ENCODE measurements around the gene CMSS1. TPM values are rescaled to one million over a fixed set of nuclear protein-coding genes. Genes with fewer than 3 reads are reported as not detected.
A peak's percentile ranks its signal among the peaks of the same experiment; 100 is the strongest.

Gene CMSS1
- total RNA-seq, 1 donor from 2014 or later: 35.7 TPM

DNA sequence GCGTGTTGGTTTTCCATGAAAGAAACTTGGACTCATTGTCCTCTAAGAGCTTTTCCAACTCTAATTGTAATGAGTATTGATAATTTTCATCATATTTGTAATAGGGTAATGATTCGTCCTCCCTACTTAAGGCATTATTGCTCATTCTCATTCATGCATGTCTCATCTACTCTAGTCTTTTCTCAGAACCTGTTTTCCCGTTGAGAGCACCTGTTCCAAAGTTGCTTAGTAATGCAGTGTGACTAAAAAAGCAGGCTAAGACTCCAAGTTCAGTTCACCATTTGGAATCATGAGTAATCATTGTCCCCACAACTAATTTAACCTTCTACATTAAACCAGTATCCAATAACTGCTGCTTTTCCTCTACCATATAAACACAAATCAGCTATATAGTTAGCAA lies 212.7 kb downstream of the CMSS1 start:
- DNase-seq (ENCODE audit: low spot score, unreplicated experiment): no peak
- Mint-ChIP-seq H3K36me3 (ENCODE audit: insufficient read depth) (no peaks in the 10 kb centered on the region), H3K4me1 (ENCODE audit: low read depth) (peaks cover 27% of the 10 kb centered on the region), H3K9me3 (ENCODE audit: low read depth) (no peaks in the 10 kb centered on the region), H3K27me3 (no peaks in the 10 kb centered on the region), H3K27ac (no peak overlapping the region), H3K4me3 (ENCODE audit: low read depth) (no peak overlapping the region)
- TF ChIP-seq, protein P1, sequence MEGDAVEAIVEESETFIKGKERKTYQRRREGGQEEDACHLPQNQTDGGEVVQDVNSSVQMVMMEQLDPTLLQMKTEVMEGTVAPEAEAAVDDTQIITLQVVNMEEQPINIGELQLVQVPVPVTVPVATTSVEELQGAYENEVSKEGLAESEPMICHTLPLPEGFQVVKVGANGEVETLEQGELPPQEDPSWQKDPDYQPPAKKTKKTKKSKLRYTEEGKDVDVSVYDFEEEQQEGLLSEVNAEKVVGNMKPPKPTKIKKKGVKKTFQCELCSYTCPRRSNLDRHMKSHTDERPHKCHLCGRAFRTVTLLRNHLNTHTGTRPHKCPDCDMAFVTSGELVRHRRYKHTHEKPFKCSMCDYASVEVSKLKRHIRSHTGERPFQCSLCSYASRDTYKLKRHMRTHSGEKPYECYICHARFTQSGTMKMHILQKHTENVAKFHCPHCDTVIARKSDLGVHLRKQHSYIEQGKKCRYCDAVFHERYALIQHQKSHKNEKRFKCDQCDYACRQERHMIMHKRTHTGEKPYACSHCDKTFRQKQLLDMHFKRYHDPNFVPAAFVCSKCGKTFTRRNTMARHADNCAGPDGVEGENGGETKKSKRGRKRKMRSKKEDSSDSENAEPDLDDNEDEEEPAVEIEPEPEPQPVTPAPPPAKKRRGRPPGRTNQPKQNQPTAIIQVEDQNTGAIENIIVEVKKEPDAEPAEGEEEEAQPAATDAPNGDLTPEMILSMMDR (IDR thresholded peaks at IDR 0.05; ENCODE audit: unreplicated experiment): no peak

DNA sequence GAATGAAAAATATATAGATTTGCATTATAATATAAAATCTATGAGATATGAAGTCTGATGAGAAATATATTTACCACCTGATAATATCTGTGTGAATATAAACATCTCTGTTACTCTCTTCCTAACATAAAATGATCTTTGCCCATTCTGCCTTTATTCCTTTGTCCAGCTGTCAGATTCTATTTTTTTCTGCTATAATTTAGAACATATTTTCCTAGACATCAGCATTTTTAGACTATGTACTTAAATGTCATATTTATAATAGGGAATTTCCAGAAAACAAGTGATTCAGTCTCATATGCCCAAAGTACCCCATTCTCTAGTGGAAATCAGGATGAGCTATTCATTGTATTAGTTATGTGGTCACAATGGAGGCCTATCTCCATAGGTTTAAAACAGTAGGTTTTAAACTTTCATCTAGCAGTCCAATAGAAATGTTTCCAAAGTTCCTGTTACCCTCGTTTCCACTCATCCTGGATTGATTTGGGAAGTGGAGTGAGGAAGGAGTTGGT lies 213.3 kb downstream of the CMSS1 start:
- no peaks in the 10 kb centered on the region for H3K27me3 Mint-ChIP-seq
- TF ChIP-seq, protein P1 (IDR thresholded peaks at IDR 0.05; ENCODE audit: unreplicated experiment): no peak
- no peak overlapping the region for H3K27ac Mint-ChIP-seq
- no peaks in the 10 kb centered on the region for H3K36me3 Mint-ChIP-seq (ENCODE audit: insufficient read depth)
- H3K4me3 Mint-ChIP-seq (ENCODE audit: low read depth): no peak overlapping the region
- H3K4me1 Mint-ChIP-seq (ENCODE audit: low read depth): peaks cover 27% of the 10 kb centered on the region
- no peaks in the 10 kb centered on the region for H3K9me3 Mint-ChIP-seq (ENCODE audit: low read depth)
- DNase-seq (ENCODE audit: low spot score, unreplicated experiment): no peak

DNA sequence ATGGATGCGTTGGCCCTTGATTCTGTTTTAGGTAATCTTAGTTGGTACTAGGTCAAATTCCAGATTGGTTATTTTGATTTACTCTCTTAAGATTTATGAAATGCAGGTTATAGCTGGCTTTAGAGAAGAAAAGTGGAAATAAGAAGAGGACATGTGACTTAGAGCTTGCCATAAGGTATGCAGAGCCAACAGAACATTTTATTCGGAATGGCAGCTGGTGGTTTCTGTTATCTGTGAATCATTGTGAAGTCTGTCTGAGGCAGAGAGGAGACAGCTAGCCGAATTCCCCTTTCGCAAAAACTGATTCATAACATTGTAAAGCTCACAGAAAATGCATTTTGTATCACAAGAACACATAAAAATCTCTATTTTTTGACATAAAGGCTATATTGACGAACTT lies 214.6 kb downstream of the CMSS1 start:
- TF ChIP-seq, protein P1 (IDR thresholded peaks at IDR 0.05; ENCODE audit: unreplicated experiment): no peak
- Mint-ChIP-seq H3K4me3 (ENCODE audit: low read depth) (no peak overlapping the region), H3K36me3 (ENCODE audit: insufficient read depth) (no peaks in the 10 kb centered on the region), H3K27me3 (no peaks in the 10 kb centered on the region), H3K9me3 (ENCODE audit: low read depth) (no peaks in the 10 kb centered on the region), H3K27ac (no peak overlapping the region), H3K4me1 (ENCODE audit: low read depth) (peaks cover 31% of the 10 kb centered on the region)
- DNase-seq (ENCODE audit: low spot score, unreplicated experiment): no peak

DNA sequence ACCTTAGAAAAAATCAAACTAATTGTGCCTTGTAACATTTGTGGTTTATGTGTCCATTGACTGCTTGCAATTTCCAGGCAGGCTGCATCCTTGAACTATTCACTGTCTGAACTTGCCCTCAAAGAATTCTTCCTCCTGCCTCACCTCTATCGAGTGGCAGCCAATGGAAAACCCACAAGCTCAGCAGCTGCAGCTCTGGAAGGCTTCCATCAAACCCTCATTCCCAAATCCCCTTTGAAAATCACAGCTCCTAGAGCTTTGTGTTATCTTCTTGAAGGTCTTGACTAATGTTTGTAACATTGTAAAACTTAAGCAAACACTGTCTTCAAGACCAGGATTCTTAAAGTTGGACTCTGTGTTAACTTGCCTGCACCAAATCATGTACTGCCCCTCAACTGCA lies 215.5 kb downstream of the CMSS1 start:
- H3K36me3 Mint-ChIP-seq (ENCODE audit: insufficient read depth): no peaks in the 10 kb centered on the region
- no peaks in the 10 kb centered on the region for H3K27me3 Mint-ChIP-seq
- peaks cover 34% of the 10 kb centered on the region for H3K4me1 Mint-ChIP-seq (ENCODE audit: low read depth)
- DNase-seq (ENCODE audit: low spot score, unreplicated experiment): no peak
- TF ChIP-seq, protein P1 (IDR thresholded peaks at IDR 0.05; ENCODE audit: unreplicated experiment): no peak
- no peaks in the 10 kb centered on the region for H3K9me3 Mint-ChIP-seq (ENCODE audit: low read depth)
- H3K4me3 Mint-ChIP-seq (ENCODE audit: low read depth): no peak overlapping the region
- H3K27ac Mint-ChIP-seq: no peak overlapping the region

DNA sequence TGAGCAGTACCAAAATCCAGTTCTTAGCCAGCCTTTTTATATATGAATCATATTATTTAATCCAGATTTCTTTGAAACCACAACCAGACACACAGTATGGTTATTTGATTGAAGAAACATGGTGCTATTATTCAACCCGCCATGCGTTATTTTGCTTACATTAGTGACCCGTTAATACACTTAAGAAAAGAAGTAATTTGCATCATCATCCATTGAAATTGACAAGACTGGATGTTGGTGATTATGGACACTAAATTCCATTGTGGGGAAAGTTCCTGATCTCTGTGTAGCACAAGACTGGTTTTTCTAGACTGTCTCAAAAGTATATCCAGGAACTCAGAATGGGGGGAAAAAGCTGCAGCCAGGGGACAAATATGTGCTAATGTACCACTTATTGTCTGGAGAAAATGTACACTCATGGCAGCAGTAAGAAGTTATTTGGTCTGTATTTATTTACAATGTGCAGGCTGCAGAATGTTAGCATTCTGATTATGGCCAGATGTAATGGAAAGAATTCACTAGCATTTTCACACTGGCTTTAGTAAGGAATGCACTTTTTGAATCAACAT lies 216.3 kb downstream of the CMSS1 start:
- H3K27me3 Mint-ChIP-seq: no peaks in the 10 kb centered on the region
- H3K27ac Mint-ChIP-seq: peak overlapping the region; percentile 17
- DNase-seq (ENCODE audit: low spot score, unreplicated experiment): no peak
- no peaks in the 10 kb centered on the region for H3K36me3 Mint-ChIP-seq (ENCODE audit: insufficient read depth)
- TF ChIP-seq, protein P1 (IDR thresholded peaks at IDR 0.05; ENCODE audit: unreplicated experiment): no peak
- H3K4me3 Mint-ChIP-seq (ENCODE audit: low read depth): no peak overlapping the region
- H3K4me1 Mint-ChIP-seq (ENCODE audit: low read depth): peaks cover 36% of the 10 kb centered on the region
- H3K9me3 Mint-ChIP-seq (ENCODE audit: low read depth): no peaks in the 10 kb centered on the region

All from progenitor cell of endocrine pancreas (in vitro differentiated cells).